Activated CD4-positive, alpha-beta memory T cell treated with anti-CD3 and anti-CD28 coated beads for 36 hours (primary cell): ENCODE data around the gene MAML3. TPM values are rescaled to one million over a fixed set of nuclear protein-coding genes. Genes with fewer than 3 reads are reported as not detected.

Experiments
- CTCF ChIA-PET: fragments of 350-600 bp; sonication (Branson Sonifier 250); formaldehyde crosslinking; loops from one replicate; lab custom pipeline; 2021; ENCODE audit warnings: antibody characterized with exemption, inconsistent platforms; lab: Charles Lee
- POLR2A ChIA-PET: fragments of 350-600 bp; sonication (Branson Sonifier 250); formaldehyde crosslinking; loops from one replicate; lab custom pipeline; 2021; ENCODE audit warnings: antibody characterized with exemption; lab: Charles Lee
- DNase-seq: peaks from one replicate; pipeline ENCODE4 v3.0.0-alpha.2; 2020
- H3K27ac Mint-ChIP-seq: one replicate; pipeline ENCODE4 v1.8.0; 2021; ENCODE audit warnings: mixed read lengths
- H3K27me3 Mint-ChIP-seq: one replicate; pipeline ENCODE4 v1.8.0; 2021; ENCODE audit warnings: mixed read lengths
- H3K36me3 Mint-ChIP-seq: one replicate; pipeline ENCODE4 v1.8.0; 2021; ENCODE audit warnings: mixed read lengths
- H3K4me1 Mint-ChIP-seq: one replicate; pipeline ENCODE4 v1.8.0; 2021; ENCODE audit warnings: low read depth, mixed read lengths
- H3K4me3 Mint-ChIP-seq: one replicate; pipeline ENCODE4 v1.8.0; 2021; ENCODE audit warnings: mild to moderate bottlenecking, mixed read lengths
- H3K9me3 Mint-ChIP-seq: one replicate; pipeline ENCODE4 v1.8.0; 2021; ENCODE audit warnings: mixed read lengths
- intact Hi-C: fragments of 100-400 bp; cut with micrococcal nuclease; formaldehyde crosslinking; loops from one replicate; pipeline ENCODE4 v1.15.1; 2023
- total RNA-seq, 2 experiments: library from RNA; stranded (reverse); gene quantifications; one replicate each; pipeline ENCODE4 v1.2.3, GENCODE V29; 2021

The MAML3 gene
- total RNA-seq, 2 experiments from 2014 or later, result 0.51 to 0.76 TPM

- H3K4me3 Mint-ChIP-seq, result no peak overlapping the region
- no peaks in the 10 kb centered on the region for H3K9me3 Mint-ChIP-seq
- no peak overlapping the region for H3K27ac Mint-ChIP-seq
- H3K36me3 Mint-ChIP-seq, result no peaks in the 10 kb centered on the region
- intact Hi-C loops, result no loop called here
- CTCF ChIA-PET, result no interaction called here
- no peaks in the 10 kb centered on the region for H3K4me1 Mint-ChIP-seq
- DNase-seq, result no peak
- H3K27me3 Mint-ChIP-seq, result peaks cover 3% of the 10 kb centered on the region
- POLR2A ChIA-PET, result no interaction called here
These were observed 358.3 kb downstream of the MAML3 start for GRCh38 chr4:139795527-139796314.

DNA sequence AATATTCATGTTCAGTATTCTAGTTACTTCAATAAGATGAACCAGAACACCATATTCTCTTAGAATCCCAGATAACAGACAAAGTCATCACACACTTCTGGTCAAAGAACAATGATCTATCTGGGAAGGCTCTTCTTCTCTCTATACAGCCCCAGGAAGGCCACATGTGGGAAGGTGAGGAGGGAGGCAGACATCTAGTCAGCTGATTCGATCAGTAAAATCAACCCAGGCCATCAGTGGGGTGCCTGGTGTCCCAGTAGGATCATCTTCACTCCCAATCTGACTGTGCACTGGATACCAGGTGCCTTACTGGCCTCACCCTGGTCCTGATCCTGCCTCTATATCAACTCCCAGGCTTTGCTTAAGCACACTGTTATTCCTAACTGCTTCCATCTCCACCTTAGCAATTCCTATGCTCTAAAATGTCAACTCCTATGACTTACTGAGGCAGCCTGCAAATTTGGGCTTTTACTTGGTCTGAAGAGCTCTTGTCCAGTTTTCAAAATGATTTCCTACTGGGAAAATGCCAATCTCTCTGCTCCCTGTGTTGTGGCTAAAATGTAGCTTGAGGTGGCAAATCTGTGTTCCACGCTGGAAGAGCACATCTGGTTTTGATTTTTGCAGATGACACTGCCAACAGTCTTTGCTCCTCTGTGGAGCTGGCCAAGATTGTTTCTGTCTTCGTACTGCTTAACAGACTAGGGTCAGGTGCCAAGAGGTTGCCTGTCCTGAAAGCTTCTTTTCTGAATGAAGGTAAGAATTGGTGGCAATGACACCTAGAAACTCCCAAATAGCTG is 359.6 kb downstream of the MAML3 start:
- Mint-ChIP-seq H3K9me3 (no peaks in the 10 kb centered on the region), H3K4me1 (no peaks in the 10 kb centered on the region), H3K27ac (no peak overlapping the region), H3K36me3 (no peaks in the 10 kb centered on the region), H3K27me3 (peaks cover 5% of the 10 kb centered on the region), H3K4me3 (no peak overlapping the region)
- DNase-seq, result no peak
- CTCF ChIA-PET, result no interaction called here
- POLR2A ChIA-PET, result no interaction called here
- intact Hi-C loops, result no loop called here

- intact Hi-C loops, result no loop called here
- H3K4me3 Mint-ChIP-seq, result no peak overlapping the region
- ChIA-PET POLR2A (no interaction called here), CTCF (no interaction called here)
- H3K27ac Mint-ChIP-seq, result no peak overlapping the region
- H3K27me3 Mint-ChIP-seq, result peaks cover 7% of the 10 kb centered on the region
- DNase-seq, result no peak
- H3K9me3 Mint-ChIP-seq, result no peaks in the 10 kb centered on the region
- no peaks in the 10 kb centered on the region for H3K4me1 Mint-ChIP-seq
- no peaks in the 10 kb centered on the region for H3K36me3 Mint-ChIP-seq
These were observed 362.3 kb downstream of the MAML3 start for GRCh38 chr4:139791681-139792080.

DNA sequence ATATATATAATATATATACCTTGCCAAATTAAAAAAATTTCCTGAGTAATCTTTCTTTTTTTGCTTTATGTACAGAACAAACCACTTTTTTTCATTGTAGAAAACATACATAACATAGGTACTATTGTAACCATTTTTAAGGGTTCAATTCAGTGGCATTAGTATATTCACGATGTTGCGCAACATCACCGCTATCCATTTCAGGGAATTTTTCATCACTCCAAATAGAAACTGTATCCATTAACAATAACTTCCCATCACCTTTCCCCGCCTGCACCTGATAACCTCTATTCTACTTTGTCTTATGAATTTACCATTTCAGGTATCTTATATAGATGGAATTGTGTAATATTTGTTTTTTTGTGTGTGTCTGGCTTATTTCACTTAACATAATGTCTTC is 363.7 kb downstream of the MAML3 start:
- intact Hi-C loops, result no loop called here
- Mint-ChIP-seq H3K27ac (no peak overlapping the region), H3K36me3 (no peaks in the 10 kb centered on the region), H3K4me1 (no peaks in the 10 kb centered on the region), H3K4me3 (no peak overlapping the region), H3K9me3 (no peaks in the 10 kb centered on the region), H3K27me3 (peaks cover 7% of the 10 kb centered on the region)
- CTCF ChIA-PET, result no interaction called here
- no peak for DNase-seq
- POLR2A ChIA-PET, result no interaction called here

DNA sequence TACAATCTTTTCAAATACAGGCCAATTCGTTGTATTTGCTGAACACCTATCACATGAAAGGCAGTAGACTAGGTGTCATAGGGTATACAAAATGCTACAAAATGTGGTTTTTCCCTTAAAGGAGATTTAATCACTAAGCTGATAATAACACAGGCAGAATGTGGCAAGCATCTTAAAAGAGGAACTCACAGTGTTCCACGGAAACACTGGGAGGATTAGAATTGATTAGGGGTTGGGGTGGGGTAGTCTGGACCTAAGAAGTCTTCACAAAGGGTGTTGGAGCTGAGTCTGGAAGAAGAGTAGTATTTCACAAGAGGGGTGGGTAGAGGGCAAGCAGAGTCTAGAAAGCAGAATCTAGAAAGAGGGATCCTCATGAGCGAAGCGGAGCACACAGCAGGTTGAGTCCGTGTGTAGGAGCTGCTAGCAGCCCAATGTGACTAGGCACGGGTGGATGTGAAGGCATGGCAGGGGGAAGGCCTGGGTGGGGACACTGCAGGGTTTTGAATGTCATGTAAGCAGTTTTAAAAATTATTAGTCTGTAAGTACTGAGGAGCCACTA is 364.8 kb downstream of the MAML3 start:
- H3K27ac Mint-ChIP-seq, result no peak overlapping the region
- no peaks in the 10 kb centered on the region for H3K4me1 Mint-ChIP-seq
- ChIA-PET POLR2A (no interaction called here), CTCF (no interaction called here)
- no peak for DNase-seq
- H3K27me3 Mint-ChIP-seq, result peaks cover 7% of the 10 kb centered on the region
- no peak overlapping the region for H3K4me3 Mint-ChIP-seq
- H3K9me3 Mint-ChIP-seq, result no peaks in the 10 kb centered on the region
- intact Hi-C loops, result no loop called here
- no peaks in the 10 kb centered on the region for H3K36me3 Mint-ChIP-seq

GRCh38 chr4:139786494-139787354 is 367.3 kb downstream of the MAML3 start:
- Mint-ChIP-seq H3K27ac (no peak overlapping the region), H3K4me1 (no peaks in the 10 kb centered on the region), H3K27me3 (peaks cover 6% of the 10 kb centered on the region), H3K36me3 (no peaks in the 10 kb centered on the region), H3K9me3 (no peaks in the 10 kb centered on the region), H3K4me3 (no peak overlapping the region)
- no peak for DNase-seq
- ChIA-PET CTCF (no interaction called here), POLR2A (no interaction called here)
- intact Hi-C loops, result no loop called here

DNA sequence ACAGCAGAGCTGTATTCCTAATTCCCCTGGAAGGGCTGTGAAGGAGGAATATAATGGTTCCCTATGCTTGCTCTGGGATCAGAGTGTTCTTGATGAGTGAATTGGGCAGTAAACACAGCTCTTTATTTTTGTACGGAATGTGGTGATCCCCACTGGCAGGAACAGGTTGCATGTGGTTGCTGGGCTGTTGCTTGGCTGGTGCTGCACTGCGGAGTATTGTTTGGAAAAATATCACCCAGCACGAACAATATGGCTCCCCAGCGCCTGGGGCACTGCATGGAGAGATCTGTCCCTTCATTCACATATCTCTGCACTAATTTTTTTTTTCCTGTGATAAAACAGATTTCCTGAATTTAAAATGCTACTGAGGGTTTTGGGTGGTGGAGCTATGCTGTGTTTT is 368.6 kb downstream of the MAML3 start:
- no peak overlapping the region for H3K27ac Mint-ChIP-seq
- CTCF ChIA-PET, result no interaction called here
- POLR2A ChIA-PET, result no interaction called here
- H3K27me3 Mint-ChIP-seq, result peaks cover 3% of the 10 kb centered on the region
- no peak overlapping the region for H3K4me3 Mint-ChIP-seq
- H3K9me3 Mint-ChIP-seq, result no peaks in the 10 kb centered on the region
- no peaks in the 10 kb centered on the region for H3K4me1 Mint-ChIP-seq
- DNase-seq, result no peak
- no peaks in the 10 kb centered on the region for H3K36me3 Mint-ChIP-seq
- intact Hi-C loops, result no loop called here

- Mint-ChIP-seq H3K27me3 (no peaks in the 10 kb centered on the region), H3K4me3 (no peak overlapping the region), H3K27ac (no peak overlapping the region), H3K9me3 (no peaks in the 10 kb centered on the region), H3K36me3 (no peaks in the 10 kb centered on the region), H3K4me1 (no peaks in the 10 kb centered on the region)
- POLR2A ChIA-PET, result no interaction called here
- no peak for DNase-seq
- CTCF ChIA-PET, result no interaction called here
- intact Hi-C loops, result no loop called here
These were observed 370.1 kb downstream of the MAML3 start for GRCh38 chr4:139783741-139784484.

GRCh38 chr4:139782926-139783522 is 371.0 kb downstream of the MAML3 start:
- H3K27ac Mint-ChIP-seq, result no peak overlapping the region
- no peaks in the 10 kb centered on the region for H3K9me3 Mint-ChIP-seq
- no peak overlapping the region for H3K4me3 Mint-ChIP-seq
- H3K4me1 Mint-ChIP-seq, result no peaks in the 10 kb centered on the region
- ChIA-PET CTCF (no interaction called here), POLR2A (no interaction called here)
- no peaks in the 10 kb centered on the region for H3K36me3 Mint-ChIP-seq
- no peak for DNase-seq
- intact Hi-C loops, result no loop called here
- H3K27me3 Mint-ChIP-seq, result no peaks in the 10 kb centered on the region

DNA sequence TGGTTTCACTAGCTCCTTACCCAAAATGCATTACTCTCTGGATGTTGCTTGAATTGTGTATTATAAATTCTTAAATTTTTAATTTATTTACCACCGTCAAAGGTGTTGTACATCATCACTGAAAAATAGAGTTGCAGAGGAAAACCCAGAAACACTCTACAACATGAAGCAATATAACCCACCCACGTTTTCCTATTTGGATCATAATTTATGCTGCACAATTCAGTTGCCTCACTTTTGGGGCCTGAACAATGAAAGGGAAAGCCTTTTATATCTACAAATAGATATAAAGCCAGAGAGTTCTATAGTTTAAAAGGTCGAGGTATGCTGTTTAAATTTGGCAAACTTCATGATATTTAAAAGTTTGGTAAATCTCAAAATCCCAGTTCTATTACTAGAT is 372.9 kb downstream of the MAML3 start:
- Mint-ChIP-seq H3K27me3 (no peaks in the 10 kb centered on the region), H3K36me3 (no peaks in the 10 kb centered on the region), H3K9me3 (no peaks in the 10 kb centered on the region), H3K4me1 (no peaks in the 10 kb centered on the region), H3K4me3 (no peak overlapping the region), H3K27ac (no peak overlapping the region)
- intact Hi-C loops, result no loop called here
- POLR2A ChIA-PET, result no interaction called here
- no peak for DNase-seq
- CTCF ChIA-PET, result interaction anchor here (0.9 kb wide), 1 partner anchor 579 kb away, joined by 3 read pairs; no protein-coding TSS in a partner anchor

DNA sequence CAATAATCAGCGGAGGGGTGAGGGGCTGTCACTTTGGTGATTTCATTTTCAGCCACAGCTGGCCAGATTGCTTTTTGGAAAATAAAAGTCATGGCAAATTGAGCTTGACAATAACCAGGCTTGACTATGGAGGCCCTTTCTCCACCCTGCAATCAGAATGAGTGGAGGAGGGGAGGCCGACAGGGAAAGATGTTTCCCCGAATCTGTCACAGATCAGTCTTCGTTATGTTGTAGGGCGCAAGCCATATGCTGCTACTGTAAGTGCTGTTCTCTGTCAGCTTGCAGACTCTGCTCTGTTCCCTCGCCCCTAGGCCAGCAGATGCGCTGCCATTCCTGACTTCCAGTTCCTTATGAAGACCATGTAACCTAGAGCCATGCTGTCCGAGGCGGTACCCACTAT is 374.3 kb downstream of the MAML3 start:
- DNase-seq, result no peak
- Mint-ChIP-seq H3K4me1 (no peaks in the 10 kb centered on the region), H3K4me3 (no peak overlapping the region), H3K9me3 (no peaks in the 10 kb centered on the region), H3K36me3 (no peaks in the 10 kb centered on the region), H3K27me3 (no peaks in the 10 kb centered on the region), H3K27ac (no peak overlapping the region)
- CTCF ChIA-PET, result no interaction called here
- intact Hi-C loops, result no loop called here
- POLR2A ChIA-PET, result no interaction called here
